ENCODE data around the gene SNX27.

GRCh38 chr1:151611832-151612500, at the start of gene SNX27:
- TF ChIP-seq, protein P1, sequence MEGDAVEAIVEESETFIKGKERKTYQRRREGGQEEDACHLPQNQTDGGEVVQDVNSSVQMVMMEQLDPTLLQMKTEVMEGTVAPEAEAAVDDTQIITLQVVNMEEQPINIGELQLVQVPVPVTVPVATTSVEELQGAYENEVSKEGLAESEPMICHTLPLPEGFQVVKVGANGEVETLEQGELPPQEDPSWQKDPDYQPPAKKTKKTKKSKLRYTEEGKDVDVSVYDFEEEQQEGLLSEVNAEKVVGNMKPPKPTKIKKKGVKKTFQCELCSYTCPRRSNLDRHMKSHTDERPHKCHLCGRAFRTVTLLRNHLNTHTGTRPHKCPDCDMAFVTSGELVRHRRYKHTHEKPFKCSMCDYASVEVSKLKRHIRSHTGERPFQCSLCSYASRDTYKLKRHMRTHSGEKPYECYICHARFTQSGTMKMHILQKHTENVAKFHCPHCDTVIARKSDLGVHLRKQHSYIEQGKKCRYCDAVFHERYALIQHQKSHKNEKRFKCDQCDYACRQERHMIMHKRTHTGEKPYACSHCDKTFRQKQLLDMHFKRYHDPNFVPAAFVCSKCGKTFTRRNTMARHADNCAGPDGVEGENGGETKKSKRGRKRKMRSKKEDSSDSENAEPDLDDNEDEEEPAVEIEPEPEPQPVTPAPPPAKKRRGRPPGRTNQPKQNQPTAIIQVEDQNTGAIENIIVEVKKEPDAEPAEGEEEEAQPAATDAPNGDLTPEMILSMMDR (IDR thresholded peaks at IDR 0.05; ENCODE audit: low read depth, low read length, poor library complexity, severe bottlenecking): no peak
- TF ChIP-seq EZH2phosphoT487 (IDR thresholded peaks at IDR 0.05; ENCODE audit: borderline replicate concordance, low read length): no peak

Data from DOHH2 (cell line).